ENCODE measurements around the gene RAB7B.

GRCh38 chr1:205961405-205961804, 41.8 kb downstream of the RAB7B start:
- TF ChIP-seq POLR2A (IDR thresholded peaks at IDR 0.05; ENCODE audit: low read length), result no peak
- no peak for TF ChIP-seq GATA1 (IDR thresholded peaks at IDR 0.05; ENCODE audit: low read depth, low read length)
